COLO829 (cell line): ENCODE data around the gene GAPVD1.
"Not testable (repeated sequence)": the region's sequence is repeated elsewhere in the genome, so short reads cannot be mapped to it uniquely, and the experiment has no call there.

Source experiments
- DNase-seq: peaks from one replicate; pipeline ENCODE4 v3.0.0; 2012; ENCODE audit warnings: low spot score

The GAPVD1 gene

GRCh38 chr9:125316359-125316758 lies 54.7 kb downstream of the GAPVD1 start:
- not testable (repeated sequence) for DNase-seq

- DNase-seq = no peak
Observed at GRCh38 chr9:125317704-125318103, 56.1 kb downstream of the GAPVD1 start.

- no peak for DNase-seq
Observed at GRCh38 chr9:125321496-125321895, 59.9 kb downstream of the GAPVD1 start.

DNA sequence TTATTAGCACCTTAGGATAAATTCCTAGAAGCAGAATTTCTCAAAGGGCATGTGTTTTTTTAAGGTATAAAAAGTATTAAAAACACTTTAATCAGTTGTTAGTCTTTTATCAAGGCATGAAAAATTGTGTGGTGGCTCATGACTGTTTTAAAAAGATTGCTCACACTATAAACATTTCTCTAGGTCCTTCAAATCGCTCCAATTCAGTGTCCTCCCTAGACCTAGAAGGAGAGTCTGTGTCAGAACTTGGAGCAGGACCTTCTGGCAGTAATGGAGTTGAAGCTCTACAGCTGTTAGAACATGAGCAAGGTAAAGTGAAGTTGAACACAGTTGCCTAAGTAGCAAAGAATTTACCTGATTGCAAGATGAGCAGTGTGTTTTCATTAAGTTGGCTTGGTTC lies 62.0 kb downstream of the GAPVD1 start:
- DNase-seq = no peak

DNA sequence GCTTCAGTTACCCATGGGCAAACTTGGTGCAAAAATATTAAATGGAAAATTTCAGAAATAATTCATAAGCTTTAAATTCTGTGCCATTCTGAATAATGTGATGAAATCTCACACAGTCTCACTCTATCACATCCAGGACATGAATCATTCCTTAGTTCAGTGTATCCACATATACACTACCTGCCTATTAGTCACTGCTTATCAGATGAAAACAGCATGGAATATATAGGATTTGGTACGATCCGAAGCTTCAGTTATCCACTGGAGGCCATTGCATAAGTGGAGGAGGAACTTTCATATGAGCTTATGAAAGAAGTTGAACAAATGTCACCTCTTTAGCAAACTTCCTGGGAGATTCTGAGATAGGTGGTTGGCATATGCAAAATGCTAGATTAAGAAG lies 64.2 kb downstream of the GAPVD1 start:
- DNase-seq = no peak

DNA sequence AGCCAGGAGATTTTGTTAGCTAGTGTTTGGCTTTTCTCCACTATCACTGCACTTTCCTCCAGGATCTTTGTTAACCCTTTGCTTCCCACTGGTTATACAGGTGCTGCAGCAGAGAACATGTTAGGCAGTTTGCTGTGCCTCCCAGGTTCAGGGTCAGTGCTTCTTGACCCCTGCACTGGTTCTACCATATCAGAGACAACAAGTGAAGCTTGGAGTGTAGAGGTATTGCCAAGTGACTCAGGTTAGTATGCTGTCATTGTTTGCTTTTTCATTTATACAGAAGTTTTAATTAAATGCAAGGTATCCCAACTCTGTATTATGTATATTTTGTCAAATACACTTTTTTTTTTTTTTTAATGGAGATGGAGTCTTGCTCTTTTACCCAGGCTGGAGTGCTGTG lies 68.4 kb downstream of the GAPVD1 start:
- no peak for DNase-seq

- DNase-seq = no peak
Observed at GRCh38 chr9:125330587-125330986, 69.0 kb downstream of the GAPVD1 start.

DNA sequence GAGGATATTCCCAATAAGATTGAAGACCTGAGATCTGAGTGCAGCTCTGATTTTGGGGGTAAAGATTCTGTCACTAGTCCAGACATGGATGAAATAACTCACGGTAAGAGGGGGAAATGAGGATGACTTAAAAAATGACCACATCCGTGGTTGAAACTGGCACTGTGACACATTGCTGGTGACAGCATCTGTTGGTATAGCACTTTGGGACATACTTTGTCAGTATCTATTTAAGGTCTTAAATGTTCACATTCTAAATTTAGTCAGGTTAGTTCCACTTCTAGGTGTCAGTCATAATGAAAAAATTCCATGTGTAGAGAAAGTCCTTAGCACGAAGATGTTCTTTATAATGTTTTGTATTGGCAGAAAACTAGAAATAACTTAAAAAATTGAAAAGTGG lies 70.9 kb downstream of the GAPVD1 start:
- no peak for DNase-seq

DNA sequence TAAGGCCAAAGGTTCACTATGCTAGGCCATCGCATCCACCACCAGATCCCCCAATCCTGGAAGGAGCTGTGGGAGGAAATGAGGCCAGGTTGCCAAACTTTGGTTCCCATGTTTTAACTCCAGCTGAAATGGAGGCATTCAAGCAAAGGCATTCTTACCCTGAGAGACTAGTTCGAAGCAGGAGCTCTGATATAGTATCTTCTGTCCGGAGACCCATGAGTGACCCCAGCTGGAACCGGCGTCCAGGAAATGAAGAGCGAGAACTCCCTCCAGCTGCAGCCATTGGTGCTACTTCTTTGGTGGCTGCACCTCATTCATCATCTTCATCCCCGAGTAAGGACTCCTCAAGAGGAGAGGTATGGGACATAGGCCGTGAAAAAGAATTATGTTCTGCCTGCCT lies 75.6 kb downstream of the GAPVD1 start:
- DNase-seq = no peak

DNA sequence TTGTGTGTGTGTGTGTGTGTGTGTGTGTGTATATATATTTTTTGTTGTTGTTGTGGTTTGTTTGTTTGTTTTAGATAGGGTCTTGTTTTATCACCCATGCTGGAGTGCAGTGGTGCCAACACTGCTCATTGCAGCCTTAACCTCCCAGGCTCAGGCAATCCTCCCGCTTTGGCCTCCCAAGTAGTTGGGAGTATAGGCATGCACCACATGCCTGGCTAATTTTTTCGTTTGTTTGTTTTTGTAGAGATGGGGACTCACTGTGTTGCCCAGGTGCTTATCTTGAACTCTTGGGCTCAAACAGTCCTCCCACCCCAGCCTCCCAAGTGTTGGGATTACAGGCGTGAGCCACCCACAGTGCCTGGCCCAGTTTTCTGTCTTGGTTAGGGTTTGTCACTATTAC lies 77.3 kb downstream of the GAPVD1 start:
- DNase-seq = no peak

DNA sequence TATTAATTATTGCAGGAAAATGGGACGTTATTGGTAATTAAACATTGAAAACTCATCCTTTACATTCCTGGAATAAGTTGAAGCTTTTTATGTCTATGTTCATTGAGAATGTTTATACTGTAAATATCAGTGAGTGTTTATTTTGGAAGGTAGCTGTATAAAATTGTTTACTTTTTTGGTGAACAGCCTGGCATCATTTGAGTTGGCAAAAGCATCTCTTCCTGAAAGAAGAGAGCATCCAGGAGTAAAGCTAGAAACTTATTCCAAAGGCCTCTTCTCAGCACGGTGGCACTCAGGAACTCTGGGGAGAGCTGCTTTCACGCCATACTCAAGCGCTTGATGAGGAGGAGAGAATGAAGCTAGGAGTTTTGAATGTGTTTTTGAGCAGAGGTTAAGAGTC lies 79.9 kb downstream of the GAPVD1 start:
- DNase-seq = no peak

DNA sequence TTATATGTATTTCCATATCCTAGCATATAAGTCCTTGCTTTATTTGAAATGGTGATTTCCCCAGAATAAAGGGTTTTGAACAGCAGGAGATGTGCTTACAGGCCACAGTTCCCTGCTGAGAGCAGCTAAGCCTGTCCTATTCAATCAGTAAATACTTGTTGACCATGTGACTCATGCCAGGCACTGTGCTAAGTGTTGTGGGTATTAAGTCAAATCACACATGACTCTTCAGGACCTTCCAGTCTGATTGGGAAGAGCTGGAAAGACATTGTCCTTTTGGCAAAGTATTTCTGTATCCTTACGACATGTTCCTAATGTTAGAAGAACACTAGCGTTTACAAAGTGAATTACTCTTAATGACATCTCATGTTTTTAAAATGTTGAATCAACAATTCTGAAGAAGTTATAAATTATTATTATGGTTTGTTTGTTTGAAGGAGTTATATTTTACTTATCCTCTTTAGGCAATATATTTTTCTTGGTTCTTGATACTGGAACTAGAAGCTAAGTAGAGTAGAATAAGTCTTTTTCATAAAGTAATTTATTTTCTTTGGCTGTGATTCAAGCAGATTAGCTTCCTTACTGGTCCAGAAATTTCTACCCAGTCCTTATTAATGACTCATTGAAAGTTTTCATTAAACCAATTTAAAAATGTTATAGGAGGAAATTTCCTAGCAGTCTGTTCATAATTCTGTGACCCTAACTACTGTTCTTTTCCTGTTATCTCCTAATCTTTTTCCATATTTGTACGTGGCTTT lies 82.1 kb downstream of the GAPVD1 start:
- peak; percentile 36 for DNase-seq

GRCh38 chr9:125346080-125346732 lies 84.6 kb downstream of the GAPVD1 start:
- DNase-seq = no peak

GRCh38 chr9:125355601-125356000 lies 94.0 kb downstream of the GAPVD1 start:
- DNase-seq = no peak

GRCh38 chr9:125356032-125356431 lies 94.4 kb downstream of the GAPVD1 start:
- DNase-seq = no peak

DNA sequence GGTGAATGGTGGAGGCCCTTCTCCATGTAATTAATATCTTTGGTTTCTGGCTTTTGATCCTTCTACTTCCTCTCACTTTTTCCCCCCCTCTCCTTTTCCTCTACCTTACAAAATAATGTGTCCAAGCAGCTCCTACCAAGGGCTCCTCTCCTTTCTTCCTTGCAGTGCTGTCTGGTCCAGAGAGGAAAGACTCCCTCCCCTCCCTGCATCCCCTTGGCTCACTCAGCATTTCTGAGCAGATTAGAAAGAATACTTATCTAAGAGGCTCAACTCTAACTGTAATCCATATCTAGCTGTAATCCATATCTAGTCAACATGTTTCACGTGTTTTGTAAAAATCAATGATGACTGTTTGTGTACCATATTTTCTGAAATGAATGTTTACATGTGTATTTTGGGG lies 97.4 kb downstream of the GAPVD1 start:
- no peak for DNase-seq

DNA sequence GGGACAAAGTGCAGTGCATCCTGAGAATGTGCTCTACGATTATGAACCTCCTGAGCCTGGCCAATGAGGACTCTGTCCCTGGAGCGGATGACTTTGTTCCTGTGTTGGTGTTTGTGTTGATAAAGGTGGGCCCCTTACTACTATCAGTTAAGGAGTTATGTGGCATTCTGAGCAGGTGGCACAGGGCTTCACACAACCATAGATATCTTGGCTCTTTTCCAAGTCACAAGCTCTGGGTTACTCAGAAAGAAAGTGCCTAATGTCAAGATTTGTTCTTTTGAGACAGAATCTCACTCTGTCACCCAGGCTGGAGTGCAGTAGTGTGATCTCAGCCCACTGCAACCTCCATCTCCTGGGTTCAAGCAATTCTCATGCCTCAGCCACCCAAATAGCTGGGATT lies 99.0 kb downstream of the GAPVD1 start:
- no peak for DNase-seq

- DNase-seq = no peak
Observed at GRCh38 chr9:125361837-125362531, 100.4 kb downstream of the GAPVD1 start.

DNA sequence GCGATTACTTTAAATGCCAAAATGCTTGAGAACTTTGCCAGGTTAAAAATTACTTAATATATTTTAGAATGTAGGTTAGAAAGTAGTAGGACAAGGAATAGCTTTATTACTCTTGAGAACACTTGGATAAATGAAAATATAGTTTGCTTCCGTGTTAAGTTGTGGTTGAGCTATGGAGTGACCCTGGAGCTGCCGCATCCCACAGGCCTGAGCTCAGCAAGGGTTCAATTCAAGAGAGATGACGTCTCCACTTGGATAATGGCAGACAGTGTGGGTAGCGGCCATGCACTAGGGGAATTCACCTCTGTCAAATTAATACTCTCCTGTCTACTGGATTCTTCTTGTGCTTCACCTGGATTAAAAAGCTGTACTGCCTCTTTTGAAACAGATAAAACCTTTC lies 105.0 kb downstream of the GAPVD1 start:
- DNase-seq = no peak

DNA sequence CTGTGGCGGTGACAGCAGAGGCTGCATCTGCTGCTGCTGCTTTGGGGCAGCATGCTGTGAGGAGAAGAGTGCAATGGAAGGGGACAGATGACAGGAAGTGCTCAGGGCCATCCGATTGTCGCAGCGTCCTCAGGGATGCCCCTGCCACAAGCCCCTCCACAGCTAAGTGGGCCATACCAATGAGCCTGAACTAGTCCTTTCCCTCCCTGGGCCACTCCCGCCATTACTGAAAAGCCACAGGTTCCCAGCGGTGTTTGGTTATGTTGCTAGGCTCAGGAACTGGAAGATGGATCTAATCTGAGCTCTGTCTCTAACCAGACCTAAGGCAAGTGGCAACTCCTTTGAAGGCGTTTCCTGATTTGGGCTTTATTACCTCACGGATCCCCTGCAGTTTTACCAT lies 109.2 kb downstream of the GAPVD1 start:
- no peak for DNase-seq

GRCh38 chr9:125372441-125373226 lies 111.0 kb downstream of the GAPVD1 start:
- no peak for DNase-seq
